ENCODE data around the gene TMC2. TPM values are rescaled to one million over a fixed set of nuclear protein-coding genes. Genes with fewer than 3 reads are reported as not detected.
A peak's percentile ranks its signal among the peaks of the same experiment; 100 is the strongest.

Gene TMC2
- polyA plus RNA-seq, 2 of the 4 experiments (the other 2 are of a cell fraction): not detected

DNA sequence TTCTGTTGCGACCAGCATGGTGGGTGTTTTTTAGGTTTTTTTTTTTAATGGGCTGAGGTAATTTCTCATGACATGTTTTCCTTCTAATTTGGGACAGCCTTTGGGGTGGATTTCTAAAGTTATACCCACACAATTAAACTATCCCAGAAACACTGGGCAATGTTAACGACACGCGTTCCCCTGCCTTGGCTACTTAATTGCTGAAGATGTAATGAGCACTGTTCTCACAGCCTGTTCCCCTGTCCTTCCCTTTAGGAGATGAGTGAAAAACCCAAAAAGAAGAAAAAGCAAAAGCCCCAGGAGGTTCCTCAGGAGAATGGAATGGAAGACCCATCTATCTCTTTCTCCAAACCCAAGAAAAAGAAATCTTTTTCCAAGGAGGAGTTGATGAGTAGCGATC lies 121.3 kb downstream of the TMC2 start (continued):
- TF ChIP-seq CTCF (IDR thresholded peaks at IDR 0.05): no peak
- no peak for TF ChIP-seq RFX5 (IDR thresholded peaks at IDR 0.05)
- TF ChIP-seq HES2 (IDR thresholded peaks at IDR 0.05): no peak
- no peak for TF ChIP-seq HOXB5 (CRISPR knock-in tag; IDR thresholded peaks at IDR 0.05)
- TF ChIP-seq REST (IDR thresholded peaks at IDR 0.05): no peak
- TF ChIP-seq, protein P1, sequence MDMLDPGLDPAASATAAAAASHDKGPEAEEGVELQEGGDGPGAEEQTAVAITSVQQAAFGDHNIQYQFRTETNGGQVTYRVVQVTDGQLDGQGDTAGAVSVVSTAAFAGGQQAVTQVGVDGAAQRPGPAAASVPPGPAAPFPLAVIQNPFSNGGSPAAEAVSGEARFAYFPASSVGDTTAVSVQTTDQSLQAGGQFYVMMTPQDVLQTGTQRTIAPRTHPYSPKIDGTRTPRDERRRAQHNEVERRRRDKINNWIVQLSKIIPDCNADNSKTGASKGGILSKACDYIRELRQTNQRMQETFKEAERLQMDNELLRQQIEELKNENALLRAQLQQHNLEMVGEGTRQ (IDR thresholded peaks at IDR 0.05): no peak
- TF ChIP-seq TFCP2L1 (CRISPR knock-in tag; IDR thresholded peaks at IDR 0.05): no peak
- TF ChIP-seq ATOH8 (CRISPR knock-in tag; IDR thresholded peaks at IDR 0.05; ENCODE audit: low read depth): no peak

- no peak overlapping the region for H3K27ac ChIP-seq
- H3K4me3 ChIP-seq: no peak overlapping the region
- no peaks in the 10 kb centered on the region for H3K9me3 ChIP-seq
- ATAC-seq (peak; percentile 47 to 52), DNase-seq (ENCODE audit: low read depth in 1 of 2, low spot score in 1 of 2) (peak; percentile 40 to 52), FAIRE-seq (no peak)
- H3K4me2 ChIP-seq: no peak overlapping the region
- POLR2A ChIA-PET: no interaction called here
- H3K4me1 ChIP-seq: peaks cover 34% of the 10 kb centered on the region
- CTCF ChIA-PET: no interaction called here
- 78% methylated on average over 13 of the region's 13 CpGs for WGBS (ENCODE audit: missing lambda C conversion rate)
- TF ChIP-seq MAZ (IDR thresholded peaks at IDR 0.05; ENCODE audit: borderline replicate concordance, low read depth, low read length): no peak
- TF ChIP-seq GATA3 (IDR thresholded peaks at IDR 0.05; ENCODE audit: borderline replicate concordance): 0 out of 2 replicates have a peak, but pooled peaks have one; percentile 46
- TF ChIP-seq HES2 (IDR thresholded peaks at IDR 0.05): no peak
- peak; percentile 92 for TF ChIP-seq POLR2AphosphoS2 (conservative IDR thresholded peaks at IDR 0.05; ENCODE audit: low read length)
- TF ChIP-seq TP53 (CRISPR knock-in tag; IDR thresholded peaks at IDR 0.05): peak; percentile 90; the same call in 1 of the 2 replicates
- TF ChIP-seq TFCP2L1 (CRISPR knock-in tag; IDR thresholded peaks at IDR 0.05): no peak; the same call in none of the 2 replicates
- no peak for TF ChIP-seq ESRRA (IDR thresholded peaks at IDR 0.05; ENCODE audit: borderline replicate concordance, low read length)
- TF ChIP-seq RARB (CRISPR knock-in tag; IDR thresholded peaks at IDR 0.05): peak; percentile 15; the same call in 1 of the 2 replicates
- TF ChIP-seq JUNB (IDR thresholded peaks at IDR 0.05): no peak
- no peak for TF ChIP-seq NR3C1 (IDR thresholded peaks at IDR 0.05)
- TF ChIP-seq KDM1A (IDR thresholded peaks at IDR 0.05; ENCODE audit: low read depth): no peak
- TF ChIP-seq EHF (CRISPR knock-in tag; IDR thresholded peaks at IDR 0.05): no peak
- TF ChIP-seq PHF8 (IDR thresholded peaks at IDR 0.05; ENCODE audit: borderline replicate concordance, low read depth): no peak
- no peak for TF ChIP-seq FOXS1 (CRISPR knock-in tag; IDR thresholded peaks at IDR 0.05)
- TF ChIP-seq HOXA7 (CRISPR knock-in tag; IDR thresholded peaks at IDR 0.05): no peak
- no peak for TF ChIP-seq MYC (IDR thresholded peaks at IDR 0.05; ENCODE audit: borderline replicate concordance, low read length)
- TF ChIP-seq REST (IDR thresholded peaks at IDR 0.05): no peak
- no peak for TF ChIP-seq EHMT2 (IDR thresholded peaks at IDR 0.05; ENCODE audit: low read depth)
Observed at GRCh38 chr20:2658414-2659354, 122.3 kb downstream of the TMC2 start.
